Measurements from ENCODE around the gene CHD5.

Gene CHD5

DNA sequence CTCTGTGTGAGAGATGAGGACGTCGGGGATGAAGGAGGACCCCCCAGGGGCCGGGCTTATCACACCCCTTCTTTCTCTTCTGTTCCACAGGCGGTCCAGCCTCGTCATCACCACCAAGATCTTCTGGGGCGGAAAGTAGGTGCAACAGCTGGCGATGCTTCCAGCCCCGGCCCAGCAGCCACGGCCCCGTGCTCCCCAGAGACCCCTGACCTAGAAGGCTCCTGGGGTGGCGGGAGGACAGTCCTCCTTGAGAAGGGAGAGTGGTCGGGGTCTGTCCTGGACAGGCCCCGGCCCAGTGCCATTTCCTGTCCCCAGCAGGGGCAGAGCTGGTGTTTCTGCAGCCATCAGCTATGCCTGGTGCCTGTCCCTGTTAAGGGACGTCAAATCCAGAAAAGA, 92.7 kb downstream of the CHD5 start:
- peaks cover 19% of the 10 kb centered on the region for H3K27me3 ChIP-seq (replicated peaks)
- H3K36me3 ChIP-seq (replicated peaks), result no peaks in the 10 kb centered on the region
- in situ Hi-C loops (cut with HindIII; ENCODE audit: low pct_ligation_motif_present, low sequenced_read_pairs), result no loop called here
- no peak for DNase-seq
- TF ChIP-seq, protein P1, sequence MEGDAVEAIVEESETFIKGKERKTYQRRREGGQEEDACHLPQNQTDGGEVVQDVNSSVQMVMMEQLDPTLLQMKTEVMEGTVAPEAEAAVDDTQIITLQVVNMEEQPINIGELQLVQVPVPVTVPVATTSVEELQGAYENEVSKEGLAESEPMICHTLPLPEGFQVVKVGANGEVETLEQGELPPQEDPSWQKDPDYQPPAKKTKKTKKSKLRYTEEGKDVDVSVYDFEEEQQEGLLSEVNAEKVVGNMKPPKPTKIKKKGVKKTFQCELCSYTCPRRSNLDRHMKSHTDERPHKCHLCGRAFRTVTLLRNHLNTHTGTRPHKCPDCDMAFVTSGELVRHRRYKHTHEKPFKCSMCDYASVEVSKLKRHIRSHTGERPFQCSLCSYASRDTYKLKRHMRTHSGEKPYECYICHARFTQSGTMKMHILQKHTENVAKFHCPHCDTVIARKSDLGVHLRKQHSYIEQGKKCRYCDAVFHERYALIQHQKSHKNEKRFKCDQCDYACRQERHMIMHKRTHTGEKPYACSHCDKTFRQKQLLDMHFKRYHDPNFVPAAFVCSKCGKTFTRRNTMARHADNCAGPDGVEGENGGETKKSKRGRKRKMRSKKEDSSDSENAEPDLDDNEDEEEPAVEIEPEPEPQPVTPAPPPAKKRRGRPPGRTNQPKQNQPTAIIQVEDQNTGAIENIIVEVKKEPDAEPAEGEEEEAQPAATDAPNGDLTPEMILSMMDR (IDR thresholded peaks at IDR 0.05; ENCODE audit: low read depth, low read length, missing control alignments), result no peak
- no peak overlapping the region for H3K27ac ChIP-seq
- no peak overlapping the region for H3K4me3 ChIP-seq (ENCODE audit: low read depth, low read length)

DNA sequence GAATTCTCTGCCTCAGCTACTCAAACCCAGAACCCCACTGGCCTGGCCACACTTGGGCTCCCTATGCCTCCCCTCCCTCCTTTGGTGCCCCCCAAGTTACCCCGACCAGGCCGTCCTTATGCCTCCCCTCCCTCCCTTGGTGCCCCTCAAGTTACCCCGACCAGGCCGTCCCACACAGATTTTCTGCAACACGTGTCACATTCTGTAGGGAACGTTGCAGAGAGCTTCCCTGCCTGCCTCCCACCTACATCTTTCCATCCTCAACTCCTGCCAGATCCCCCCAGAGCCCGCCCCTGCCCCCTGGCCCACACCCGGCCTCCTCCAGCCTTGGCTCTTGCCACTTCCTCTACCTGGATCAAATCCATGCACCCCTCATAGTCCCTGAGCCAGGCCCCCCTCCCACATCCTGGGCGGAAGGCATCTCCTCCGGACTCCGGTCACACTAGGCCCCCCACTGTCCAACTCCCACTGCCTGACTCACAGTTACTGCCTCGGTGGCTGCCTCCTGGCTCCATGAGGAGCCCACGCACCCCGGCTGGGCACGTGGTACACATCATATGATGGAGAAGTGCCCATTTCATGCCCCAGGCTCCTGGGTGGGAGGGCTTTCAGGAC, 93.3 kb downstream of the CHD5 start:
- in situ Hi-C loops (cut with HindIII; ENCODE audit: low pct_ligation_motif_present, low sequenced_read_pairs), result no loop called here
- TF ChIP-seq, protein P1 (IDR thresholded peaks at IDR 0.05; ENCODE audit: low read depth, low read length, missing control alignments), result no peak
- H3K27ac ChIP-seq, result no peak overlapping the region
- H3K4me3 ChIP-seq (ENCODE audit: low read depth, low read length), result no peak overlapping the region
- peaks cover 19% of the 10 kb centered on the region for H3K27me3 ChIP-seq (replicated peaks)
- no peak for DNase-seq
- no peaks in the 10 kb centered on the region for H3K36me3 ChIP-seq (replicated peaks)

DNA sequence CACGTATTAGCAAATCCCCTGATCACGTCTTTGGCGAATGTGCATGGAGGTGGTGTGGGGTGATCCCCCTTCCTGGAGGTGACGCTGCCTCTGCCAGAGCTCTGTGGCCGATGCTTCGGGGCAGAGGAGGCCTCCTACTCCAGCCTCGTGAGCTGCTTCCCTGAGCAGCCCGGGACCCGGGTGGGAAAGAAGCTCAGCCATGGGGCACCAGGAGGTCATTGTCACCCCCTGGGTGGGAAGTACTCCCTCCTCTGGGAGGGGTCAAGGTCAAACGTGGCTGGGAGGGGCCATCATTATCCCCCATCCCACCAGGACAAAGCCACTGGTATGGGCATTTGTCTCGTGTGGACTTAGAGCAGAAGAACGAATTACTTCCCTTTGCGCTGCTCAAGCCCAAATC, 93.8 kb downstream of the CHD5 start:
- Histone ChIP-seq H3K27me3 (replicated peaks) (peaks cover 19% of the 10 kb centered on the region), H3K36me3 (replicated peaks) (no peaks in the 10 kb centered on the region), H3K27ac (no peak overlapping the region), H3K4me3 (ENCODE audit: low read depth, low read length) (no peak overlapping the region)
- TF ChIP-seq, protein P1 (IDR thresholded peaks at IDR 0.05; ENCODE audit: low read depth, low read length, missing control alignments), result no peak
- in situ Hi-C loops (cut with HindIII; ENCODE audit: low pct_ligation_motif_present, low sequenced_read_pairs), result no loop called here
- no peak for DNase-seq

DNA sequence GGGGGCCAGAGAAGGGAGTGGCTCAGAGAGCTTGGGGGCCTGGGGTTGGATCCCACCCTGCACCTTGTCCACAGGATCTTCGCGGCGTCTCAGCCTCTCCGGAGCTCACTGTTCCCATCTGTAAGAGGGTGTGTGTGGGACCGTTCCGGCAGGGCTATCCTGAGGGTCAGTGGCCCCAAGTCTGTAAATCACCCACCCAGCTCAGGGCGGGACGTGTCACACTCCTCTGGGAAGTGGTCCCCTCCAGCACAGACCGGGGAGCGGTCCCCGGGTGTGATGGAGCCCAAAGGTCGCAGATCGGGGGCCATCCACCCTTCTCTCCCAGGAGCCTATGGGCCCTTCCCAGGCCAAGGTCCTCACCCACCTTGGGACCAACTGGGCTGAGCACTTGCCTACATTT, 94.5 kb downstream of the CHD5 start:
- H3K36me3 ChIP-seq (replicated peaks), result no peaks in the 10 kb centered on the region
- H3K27ac ChIP-seq, result no peak overlapping the region
- DNase-seq, result no peak
- no peak overlapping the region for H3K4me3 ChIP-seq (ENCODE audit: low read depth, low read length)
- TF ChIP-seq, protein P1 (IDR thresholded peaks at IDR 0.05; ENCODE audit: low read depth, low read length, missing control alignments), result no peak
- H3K27me3 ChIP-seq (replicated peaks), result peaks cover 21% of the 10 kb centered on the region
- in situ Hi-C loops (cut with HindIII; ENCODE audit: low pct_ligation_motif_present, low sequenced_read_pairs), result no loop called here

DNA sequence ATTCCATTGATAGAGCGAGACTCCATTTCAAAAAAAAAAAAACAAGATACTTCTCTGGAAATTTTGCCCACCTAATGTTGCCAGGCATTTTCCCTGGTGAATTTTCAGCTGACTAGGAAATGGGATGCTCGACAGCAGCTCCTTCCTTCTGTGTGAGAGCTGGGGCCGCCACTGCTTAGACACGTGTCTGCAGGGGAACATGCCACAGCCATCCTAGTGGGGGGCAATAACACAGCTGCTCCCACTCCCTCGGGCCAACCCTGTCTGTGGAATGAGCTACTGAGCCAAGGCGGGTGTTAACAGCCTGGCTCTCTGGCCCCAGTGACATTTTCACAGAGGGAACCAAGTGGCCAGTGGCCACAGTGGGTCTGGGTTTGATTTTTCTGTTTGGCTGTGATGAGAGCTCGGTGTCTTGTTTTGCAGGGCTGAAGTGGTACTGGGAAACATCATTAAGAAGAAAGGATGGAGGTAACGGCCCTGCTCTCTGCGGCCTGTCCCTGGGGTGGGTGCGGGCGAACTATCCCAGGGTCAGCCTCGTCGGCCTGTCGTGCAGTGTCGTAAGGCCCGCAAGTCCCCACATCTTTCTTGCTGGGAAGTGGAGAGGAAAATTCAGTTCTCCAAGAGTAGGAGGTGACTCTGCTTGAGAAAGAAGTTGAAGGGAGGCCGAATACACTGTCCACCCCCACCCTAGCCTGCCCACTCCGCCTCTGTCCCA, 95.2 kb downstream of the CHD5 start:
- Histone ChIP-seq H3K36me3 (replicated peaks) (no peaks in the 10 kb centered on the region), H3K27ac (no peak overlapping the region), H3K27me3 (replicated peaks) (peaks cover 24% of the 10 kb centered on the region), H3K4me3 (ENCODE audit: low read depth, low read length) (no peak overlapping the region)
- in situ Hi-C loops (cut with HindIII; ENCODE audit: low pct_ligation_motif_present, low sequenced_read_pairs), result no loop called here
- TF ChIP-seq, protein P1 (IDR thresholded peaks at IDR 0.05; ENCODE audit: low read depth, low read length, missing control alignments), result no peak
- no peak for DNase-seq
